Central memory CD4-positive, alpha-beta T cell (primary cell): ENCODE data around the gene CACNG6.
"Not testable (repeated sequence)": the region's sequence is repeated elsewhere in the genome, so short reads cannot be mapped to it uniquely, and the experiment has no call there.

ENCODE experiments used
- DNase-seq: peaks from one replicate; pipeline ENCODE4 v3.0.0; 2022

The CACNG6 gene

DNA sequence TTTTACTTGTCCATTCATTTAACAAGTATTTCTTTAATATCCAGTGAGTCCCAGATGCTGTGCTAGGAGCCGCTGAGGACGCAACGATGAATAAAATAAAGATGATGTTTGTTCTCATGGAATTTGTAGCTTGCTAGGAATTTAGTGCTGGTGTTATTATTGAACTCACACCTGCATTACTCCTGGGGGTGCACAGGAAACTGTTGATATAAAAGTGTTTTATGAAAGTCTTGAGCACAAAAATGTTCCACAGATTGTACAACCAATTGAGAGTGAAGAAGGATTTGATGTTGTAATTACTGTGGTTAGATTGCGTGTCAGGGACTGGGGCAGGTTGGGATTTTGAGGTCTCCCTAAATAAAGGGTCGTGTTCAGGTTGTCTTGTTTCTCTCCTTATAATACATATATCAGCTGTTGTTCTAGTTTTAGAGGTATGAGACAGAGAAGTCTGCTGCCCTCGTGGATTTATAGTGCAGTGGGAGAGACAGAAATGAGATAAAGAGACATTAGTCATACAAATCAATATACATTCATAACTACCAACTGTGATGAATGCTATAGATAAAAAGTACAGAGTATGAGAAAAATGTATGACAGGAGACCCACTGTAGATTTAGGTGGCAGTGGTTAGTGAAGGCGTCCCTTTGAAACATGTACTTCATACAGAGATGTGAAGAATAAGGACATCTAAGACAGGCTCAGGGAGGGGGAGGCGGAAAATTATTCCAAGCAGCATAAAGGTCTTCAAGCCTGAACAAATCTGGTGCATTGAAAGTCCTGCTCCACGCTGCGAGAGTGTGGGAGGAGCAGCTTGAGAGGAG lies 11.3 kb downstream of the CACNG6 start:
- DNase-seq: no peak

DNA sequence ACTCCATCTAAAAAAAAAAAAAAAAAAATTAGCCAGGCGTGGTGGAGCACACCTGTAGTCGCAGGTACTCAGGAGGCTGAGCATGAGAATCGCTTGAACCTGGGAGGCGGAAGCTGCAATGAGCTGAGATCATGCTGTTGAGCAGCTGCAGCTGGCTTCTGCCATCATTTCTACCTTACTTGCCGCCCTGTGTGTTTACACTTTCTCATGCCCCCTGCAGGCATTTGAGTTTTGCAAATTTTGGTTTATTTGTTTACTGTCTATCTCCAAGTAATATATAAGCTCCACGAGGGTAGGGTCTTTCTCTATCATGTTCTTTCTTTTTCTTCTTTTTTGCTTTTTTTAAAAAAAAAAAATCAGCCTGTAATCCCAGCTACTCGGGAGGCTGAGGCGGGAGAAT lies 18.0 kb downstream of the CACNG6 start:
- DNase-seq: no peak

DNA sequence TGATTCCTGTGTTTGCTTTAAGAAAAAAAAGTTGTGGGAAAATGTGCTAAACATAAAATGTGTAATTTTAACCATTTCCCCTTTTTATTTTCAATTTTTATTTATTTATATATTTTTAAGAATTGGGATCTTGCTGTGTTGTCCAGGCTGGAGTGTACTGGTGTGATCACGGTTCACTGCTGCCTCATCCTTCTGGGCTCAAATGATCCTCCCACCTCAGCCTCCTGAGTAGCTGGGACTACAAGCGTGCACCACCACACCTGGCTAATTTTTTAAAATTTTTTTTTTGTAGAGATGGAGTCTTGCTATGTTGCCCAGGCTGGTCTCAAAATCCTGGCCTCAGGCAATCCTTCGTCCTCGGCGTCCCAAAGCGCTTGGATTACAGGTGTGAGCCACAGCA lies 19.0 kb downstream of the CACNG6 start:
- no peak for DNase-seq

DNA sequence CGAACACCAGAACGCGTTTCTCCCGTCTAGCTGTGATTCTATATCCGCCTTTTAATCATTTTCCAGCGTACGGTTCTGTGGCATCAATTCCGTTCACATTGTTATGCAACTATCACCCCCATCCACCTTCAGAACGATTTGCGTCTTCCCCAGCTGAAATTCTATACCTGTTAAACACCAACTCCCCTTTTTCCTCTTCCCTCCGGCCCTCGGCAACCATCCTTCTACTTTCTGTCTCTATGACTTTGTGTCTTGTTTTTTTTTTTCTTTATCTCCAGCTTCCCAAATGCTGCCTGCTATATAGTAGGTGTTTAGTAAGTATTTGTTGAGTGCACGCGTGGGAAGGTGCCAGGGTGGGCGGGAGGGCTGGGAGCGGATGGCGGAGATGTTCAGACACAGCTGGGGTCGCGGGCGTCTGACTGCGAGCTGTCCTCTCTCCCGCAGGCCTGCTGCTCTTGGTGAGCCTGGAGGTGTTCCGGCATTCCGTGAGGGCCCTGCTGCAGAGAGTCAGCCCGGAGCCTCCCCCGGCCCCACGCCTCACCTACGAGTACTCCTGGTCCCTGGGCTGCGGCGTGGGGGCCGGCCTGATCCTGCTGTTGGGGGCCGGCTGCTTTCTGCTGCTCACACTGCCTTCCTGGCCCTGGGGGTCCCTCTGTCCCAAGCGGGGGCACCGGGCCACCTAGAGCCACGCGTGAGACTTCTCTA lies 20.2 kb downstream of the CACNG6 start:
- DNase-seq: no peak

DNA sequence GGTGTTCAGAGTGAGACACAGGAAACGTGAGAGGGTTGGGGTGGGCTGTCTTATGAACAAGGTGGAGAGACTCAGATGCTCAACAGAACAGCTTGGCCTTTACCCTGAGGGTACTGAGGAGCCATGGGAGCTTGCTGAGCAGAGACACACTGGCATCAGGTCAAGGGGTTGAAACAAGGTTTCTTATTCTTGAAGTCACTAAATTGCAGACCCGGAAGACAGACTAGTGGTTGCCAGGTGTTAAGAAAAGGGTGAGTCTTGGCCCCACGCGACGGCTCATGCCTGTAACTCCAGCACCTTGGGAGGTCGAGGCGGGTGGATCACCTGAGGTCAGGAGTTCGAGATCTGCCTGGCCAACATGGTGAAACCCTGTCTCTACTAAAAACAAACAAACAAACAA lies 22.4 kb downstream of the CACNG6 start:
- no peak for DNase-seq

DNA sequence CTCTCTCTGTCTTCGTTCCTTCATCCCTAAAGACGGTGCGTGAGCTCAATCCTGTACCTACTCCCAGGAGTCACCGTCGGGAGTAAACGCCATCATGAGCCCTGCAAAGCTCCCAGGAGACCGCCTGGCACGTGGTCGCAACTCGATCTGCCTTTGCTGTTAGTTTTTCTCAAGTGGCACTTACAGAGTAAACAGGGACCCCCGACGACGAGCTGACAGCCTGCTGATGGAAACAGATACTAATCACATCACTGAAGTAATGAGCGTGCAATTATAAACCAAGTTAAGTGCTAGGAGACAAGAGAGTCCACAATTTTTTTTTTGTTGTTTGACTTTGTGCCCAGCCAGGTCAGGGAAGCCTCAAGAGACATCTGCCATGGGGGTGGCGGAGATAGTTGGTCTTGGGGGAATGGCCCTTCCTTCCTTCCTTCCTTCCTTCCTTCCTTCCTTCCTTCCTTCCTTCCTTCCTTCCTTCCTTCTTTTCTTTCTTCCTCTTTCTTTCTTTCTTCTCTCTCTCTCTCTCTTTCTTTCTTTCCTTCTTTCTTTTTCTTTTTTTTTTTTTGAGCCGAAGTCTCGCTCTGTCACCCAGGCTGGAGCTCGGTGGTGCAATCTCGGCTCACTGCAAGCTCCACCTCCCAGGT lies 23.6 kb downstream of the CACNG6 start:
- no peak for DNase-seq

DNA sequence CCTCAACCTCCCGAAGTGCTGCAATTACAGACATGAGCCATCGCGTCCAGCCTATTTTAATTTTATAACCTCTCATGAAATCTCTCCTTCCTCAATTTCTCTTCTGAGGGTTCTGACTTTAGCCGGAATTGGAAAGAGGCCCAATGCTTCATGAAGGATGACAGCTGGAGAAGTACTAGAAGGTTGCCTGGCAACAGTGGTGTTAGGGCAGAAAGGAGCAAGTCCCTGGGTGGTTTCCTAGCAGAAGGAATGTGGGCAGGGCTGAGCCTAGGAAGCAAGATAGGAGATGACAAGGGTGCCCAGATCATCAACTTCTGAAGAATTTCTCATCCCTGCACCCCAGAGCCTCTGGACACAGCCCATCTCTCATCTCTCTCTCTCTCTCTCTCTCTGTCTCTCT lies 25.8 kb downstream of the CACNG6 start:
- DNase-seq: no peak

DNA sequence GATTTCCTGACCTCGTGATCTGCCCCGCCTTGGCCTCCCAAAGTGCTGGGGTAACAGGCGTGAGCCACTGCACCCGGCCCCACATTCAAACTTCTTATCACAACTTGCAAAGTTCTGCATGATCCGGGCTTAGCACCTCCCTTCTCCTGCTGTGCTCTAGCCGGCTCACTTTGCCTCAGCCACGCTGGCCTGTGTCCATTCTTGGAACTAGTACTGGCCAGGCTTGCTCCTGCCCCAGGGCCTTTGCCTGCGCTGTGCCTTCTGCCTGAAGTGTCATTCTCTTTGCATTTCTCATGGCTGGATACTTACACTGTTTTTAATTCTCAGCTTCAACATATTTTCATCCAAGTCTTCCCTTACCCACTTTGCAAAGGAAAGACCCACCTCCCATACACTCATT lies 29.9 kb downstream of the CACNG6 start:
- no peak for DNase-seq

DNA sequence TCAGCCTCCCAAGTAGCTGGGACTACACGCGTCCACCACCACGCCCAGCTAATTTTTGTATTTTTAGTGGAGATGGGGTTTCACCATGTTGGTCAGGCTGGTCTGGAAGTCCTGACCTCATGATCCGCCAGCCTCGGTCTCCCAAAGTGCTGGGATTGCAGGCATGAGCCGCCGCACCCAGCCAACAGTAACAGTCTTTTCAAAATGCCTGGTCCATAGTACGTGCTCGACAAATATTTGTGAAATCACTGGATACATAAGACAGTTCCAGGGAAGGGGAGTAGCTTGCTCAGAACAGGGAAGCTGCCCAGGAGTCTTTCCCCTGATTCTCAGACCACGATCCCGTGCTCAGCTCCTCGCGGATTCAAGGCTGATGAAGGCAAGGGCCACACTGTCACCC lies 30.5 kb downstream of the CACNG6 start:
- no peak for DNase-seq

DNA sequence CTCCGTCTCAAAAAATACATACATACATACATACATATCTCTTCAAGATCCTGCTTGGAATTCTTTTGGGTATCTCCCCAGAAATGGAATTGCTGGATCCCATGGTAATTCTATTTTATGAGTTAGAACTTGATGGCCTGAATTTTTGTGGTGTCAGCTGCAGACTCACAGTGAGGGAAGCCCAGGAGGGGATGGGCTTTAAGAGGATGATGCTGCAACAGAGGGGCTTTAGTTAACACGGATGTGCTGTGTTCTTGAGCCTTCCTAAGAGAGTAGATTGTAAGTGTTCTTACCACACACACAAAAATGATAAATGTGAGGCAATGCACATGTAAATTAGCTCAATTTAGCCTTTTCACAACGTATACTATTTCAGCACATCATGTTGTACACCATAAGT lies 31.8 kb downstream of the CACNG6 start:
- DNase-seq: no peak

DNA sequence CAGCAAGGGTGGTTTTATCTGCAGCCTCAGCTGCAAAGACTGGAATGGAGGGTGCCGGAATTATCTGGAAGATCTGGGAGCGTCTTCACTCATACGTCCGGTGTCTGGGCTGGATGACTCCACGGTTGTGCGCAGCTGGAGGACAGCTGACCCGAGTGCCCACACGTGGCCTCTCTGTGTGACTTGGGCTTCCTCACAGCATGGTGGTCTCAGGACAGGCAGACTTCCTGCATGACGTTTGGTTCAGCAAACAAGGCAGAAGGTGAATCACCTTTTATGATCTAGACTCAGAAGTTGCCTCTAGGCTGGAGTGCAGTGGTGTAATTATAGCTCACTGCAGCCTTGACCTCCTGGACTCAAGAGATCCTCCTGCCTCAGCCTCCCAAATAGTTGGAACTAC lies 33.2 kb downstream of the CACNG6 start:
- DNase-seq: no peak

DNA sequence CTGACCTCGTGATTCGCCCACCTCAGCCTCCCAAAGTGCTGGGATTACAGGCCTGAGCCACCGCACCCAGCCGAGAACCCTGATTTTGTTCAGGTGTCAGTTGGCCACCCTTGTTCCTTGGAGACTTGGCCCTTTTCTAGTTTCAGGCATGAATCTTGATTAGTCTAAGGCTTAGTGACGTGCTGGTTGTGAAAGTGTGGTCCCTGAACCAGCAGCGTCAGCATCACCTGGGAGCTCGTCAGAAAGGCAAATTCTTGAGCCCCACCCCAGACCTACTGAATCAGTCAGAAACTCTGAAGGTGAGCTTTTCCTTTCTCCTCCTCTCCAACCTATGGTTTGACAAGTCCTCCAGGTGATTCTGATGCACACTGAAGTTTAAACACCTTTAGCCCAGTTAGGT lies 35.2 kb downstream of the CACNG6 start:
- DNase-seq: no peak

DNA sequence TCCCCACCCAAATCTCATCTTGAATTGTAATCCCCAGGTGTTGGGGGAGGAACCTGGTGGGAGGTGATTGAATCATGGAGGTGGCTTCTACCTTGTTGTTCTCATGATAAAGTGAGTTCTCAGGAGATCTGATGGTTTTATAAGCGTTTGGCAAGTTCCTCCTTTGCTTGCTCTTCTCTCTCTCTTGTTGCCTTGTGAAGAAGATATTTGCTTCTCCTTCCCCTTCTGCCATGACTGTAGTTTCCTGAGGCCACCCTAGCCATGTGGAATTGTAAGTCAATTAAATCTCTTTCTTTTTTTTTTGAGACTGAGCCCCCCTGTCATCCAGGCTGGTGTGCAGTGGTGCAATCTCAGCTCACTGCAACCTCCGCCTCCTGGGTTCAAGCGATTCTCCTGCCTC lies 37.9 kb downstream of the CACNG6 start:
- no peak for DNase-seq

DNA sequence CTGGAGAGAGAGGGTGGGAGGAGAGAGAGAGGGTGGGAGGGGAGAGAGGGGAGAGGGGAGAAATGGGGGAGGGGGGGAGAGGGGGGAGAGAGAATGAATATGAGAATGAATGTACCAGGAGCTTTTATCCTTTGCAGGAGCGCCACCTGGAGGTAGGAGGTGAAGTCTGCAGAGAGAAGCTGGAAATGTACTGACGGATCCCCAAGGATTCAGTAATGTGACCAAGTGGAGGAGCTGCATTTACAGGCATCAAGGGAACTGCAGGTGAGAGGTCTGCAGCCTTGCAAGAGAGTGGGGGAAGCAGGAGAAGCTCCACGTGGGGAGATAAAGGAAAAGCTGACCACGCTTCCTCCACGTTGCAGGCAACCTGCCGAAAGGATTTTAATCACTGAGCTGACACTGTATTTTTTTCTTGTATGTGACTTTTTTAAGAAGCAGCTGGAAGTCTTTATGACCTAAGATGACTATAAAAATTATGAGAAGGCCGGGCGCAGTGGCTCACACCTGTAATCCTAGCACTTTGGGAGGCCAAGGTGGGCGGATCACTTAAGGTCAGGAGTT lies 38.6 kb downstream of the CACNG6 start:
- peak; percentile 22 for DNase-seq

DNA sequence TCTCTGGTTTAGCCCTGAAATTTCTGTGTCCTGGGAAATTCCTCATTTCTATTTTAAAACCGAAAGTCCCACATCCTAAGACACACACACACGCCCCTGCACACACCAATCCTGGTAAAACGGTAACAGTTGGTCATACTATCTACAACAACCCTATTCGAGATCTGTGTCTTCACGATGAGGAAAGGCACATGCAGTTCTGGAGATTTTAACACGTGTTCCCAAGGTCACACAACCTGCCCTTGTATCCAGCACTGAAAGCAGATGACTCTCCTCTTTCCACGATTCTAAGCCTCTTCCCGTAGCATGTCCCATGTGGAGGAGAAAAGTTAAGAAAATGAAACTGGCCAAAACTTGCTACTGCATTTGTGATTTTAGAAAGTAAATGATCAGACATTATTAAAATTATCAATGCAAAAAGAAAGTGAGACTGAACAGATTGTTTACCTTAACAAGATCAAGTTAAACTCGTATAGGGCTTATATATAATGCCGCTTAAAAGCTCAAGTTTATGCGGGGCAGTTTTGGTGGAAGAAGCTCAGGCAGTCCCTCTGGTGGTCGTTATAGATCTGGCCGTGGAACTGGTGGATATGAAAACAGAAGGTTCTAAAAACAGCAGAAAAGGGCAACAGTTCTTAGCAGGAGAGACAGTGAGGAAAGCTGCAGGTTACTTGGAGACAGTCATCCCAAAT lies 39.6 kb downstream of the CACNG6 start:
- DNase-seq: no peak

DNA sequence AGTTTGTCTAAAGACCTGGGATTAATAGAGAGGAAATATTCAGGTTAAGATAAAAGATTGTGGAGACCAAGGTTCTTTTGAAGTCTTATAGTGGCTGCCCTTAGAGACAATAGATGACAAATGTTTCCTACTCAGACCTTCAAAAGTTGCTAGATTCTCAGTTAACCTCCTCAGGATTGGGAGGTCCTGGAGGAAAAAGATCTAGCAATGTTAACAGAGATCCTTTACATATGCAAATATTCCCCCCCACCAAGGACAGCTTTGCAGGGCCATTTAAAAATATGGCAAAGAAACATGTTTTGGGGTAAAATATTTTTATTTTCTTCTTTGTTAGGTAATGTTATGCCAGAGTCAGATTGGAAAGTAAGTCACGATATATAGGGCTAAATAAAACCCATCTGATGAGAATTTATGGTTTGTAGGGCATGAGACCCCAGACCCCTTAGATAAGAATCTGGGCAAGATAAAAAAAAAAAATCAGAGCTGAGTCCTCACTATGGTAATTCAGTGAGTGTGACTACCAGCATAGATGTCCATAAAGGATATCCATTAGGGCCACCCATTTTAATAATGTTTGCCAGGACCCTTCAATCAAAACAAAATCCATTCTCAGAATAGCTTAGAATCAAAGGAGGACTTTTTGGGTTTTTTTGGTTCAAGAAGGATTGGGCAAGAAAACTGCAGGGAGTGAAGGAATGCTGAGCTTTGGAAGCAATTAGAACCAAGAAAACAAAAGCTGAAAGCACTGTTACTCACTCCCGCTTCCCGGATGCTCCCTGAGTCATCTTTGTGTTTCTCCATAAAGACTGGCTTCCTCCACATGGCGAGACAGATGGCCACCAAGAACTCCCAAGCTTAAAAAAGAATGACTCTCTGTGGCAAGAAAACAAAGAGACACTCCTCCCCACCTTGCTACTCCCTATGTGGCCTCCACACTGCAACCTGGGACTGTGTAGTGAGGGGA lies 44.1 kb downstream of the CACNG6 start:
- DNase-seq: no peak

DNA sequence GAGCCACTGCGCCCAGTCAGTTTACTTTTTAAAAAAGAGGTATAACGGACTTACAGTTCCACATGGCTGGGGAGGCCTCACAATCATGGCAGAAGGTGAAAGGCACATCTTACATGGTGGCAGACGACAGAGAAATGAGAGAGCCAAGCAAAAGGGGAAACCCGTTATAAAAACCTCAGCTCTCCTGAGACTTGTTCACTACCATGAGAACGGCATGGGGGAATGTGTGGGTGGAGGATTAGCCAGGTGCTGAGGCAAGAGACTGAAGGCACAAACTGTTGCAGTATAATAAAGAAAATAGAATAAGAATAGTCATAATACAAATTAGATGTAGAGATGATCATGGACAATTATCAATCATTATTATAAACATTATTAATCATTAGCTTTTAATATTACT lies 45.1 kb downstream of the CACNG6 start:
- DNase-seq: not testable (repeated sequence)

DNA sequence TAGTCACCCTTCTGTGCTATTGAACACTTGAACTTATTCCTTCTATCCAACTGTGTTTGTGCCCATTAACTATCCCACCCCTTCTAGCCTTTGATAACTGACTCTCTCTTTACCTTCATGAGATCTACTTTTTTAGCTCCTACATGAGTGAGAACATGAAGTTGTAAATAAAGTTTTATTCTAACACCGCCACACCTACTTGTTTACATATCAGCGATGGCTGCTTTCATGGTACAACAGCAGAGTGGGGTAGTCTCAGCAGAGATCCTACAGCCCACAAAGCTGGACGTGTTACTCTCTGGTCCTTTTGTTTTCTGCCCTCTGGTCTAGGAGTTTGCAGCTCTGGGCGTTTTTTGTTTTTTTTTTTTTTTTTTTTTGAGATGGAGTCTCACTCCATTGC lies 48.6 kb downstream of the CACNG6 start:
- no peak for DNase-seq

DNA sequence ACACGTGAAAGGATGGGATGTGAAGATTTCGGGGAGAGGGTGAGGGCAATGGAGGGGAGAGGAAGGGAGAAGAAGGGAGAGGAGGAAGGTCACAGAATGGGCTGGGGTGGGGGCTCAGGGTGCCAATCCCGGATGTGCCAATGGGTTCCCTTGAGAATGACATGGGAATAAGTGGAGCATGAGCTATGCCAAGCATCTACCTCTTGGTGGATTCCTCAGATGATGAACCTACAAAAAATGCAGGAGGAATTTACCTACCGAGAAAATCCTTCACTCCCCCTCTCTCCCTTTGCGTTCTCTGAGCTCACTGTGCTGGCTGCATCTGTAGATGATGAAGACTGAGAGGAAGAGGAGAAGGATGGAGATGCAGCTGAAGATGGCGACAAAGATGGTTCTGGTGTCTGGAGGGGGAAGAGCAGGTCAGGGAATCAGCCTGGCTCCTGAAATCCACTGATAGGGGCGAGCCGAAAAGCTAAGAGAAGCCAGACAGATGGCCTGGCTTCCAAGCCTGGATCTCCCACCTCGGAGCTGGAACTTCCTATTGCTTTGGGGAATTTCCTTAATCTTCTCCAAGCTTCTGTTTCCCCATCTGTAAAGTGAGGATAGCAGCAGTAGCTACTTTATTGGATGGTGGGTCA lies 50.7 kb downstream of the CACNG6 start:
- DNase-seq: no peak

DNA sequence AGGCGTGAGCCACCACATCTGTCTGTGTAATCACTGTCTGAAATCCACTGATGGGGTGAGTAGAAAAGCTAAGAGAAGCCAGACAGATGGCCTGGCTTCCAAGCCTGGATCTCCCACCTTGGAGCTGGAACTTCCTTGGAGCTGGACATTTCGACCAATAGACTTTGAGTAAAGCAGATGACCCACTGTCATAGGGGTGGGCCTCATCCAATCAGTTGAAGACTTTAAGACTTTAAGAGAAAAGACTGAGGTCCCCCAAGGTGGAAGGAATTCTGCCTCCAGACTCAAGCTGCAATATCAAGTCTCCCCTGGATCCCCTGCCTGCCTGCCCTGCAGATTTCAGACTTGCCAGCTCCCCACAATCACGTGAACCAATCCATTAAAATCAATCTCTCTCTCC lies 51.6 kb downstream of the CACNG6 start:
- DNase-seq: no peak

DNA sequence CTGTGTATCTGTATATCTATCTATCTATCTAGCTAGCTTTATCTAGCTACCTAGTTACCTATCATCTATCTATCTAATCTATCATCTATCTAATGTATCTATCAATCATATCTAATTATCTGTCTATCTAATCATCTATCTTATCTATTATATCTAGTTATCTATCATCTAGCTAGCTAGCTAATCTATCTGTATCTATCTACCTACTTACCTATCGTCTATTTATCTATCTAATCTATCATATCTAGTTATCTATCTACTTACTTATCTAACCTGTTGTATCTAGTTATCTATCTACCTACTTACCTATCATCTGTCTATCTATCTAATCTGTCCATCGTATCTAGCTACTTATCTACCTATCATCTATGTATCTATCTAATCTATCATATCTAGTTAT lies 54.3 kb downstream of the CACNG6 start:
- no peak for DNase-seq
